Loucy (cell line): ENCODE data around the gene ALKAL2.

Experiments used
- H2AFZ ChIP-seq: fragments of 200-600 bp; sonication (generic); 2 replicates; pipeline ENCODE4 v1.6.0; 2016; ENCODE audit warnings: antibody characterized with exemption, mild to moderate bottlenecking, low read length, moderate library complexity
- H3F3A ChIP-seq: fragments of 200-600 bp; 2 replicates; pipeline ENCODE4 v1.6.0; 2016; ENCODE audit warnings: antibody characterized with exemption, low read depth, mild to moderate bottlenecking
- H3K27me3 ChIP-seq: fragments of 200-600 bp; sonication (generic); 2 replicates; pipeline ENCODE4 v1.6.1; 2014; ENCODE audit warnings: low read length, mild to moderate bottlenecking; ENCODE audit not compliant: insufficient read depth, poor library complexity, severe bottlenecking
- H3K36me3 ChIP-seq: fragments of 200-600 bp; sonication (generic); 2 replicates; pipeline ENCODE4 v1.6.1; 2016; ENCODE audit warnings: low read length; ENCODE audit not compliant: insufficient read depth
- H3K4me1 ChIP-seq: fragments of 200-600 bp; sonication (generic); 2 replicates; pipeline ENCODE4 v1.5.1; 2014; ENCODE audit warnings: low read length, mild to moderate bottlenecking; ENCODE audit not compliant: insufficient read depth, poor library complexity, severe bottlenecking
- H3K4me2 ChIP-seq: fragments of 200-600 bp; sonication (generic); 2 replicates; pipeline ENCODE4 v1.6.0; 2014; ENCODE audit warnings: antibody characterized with exemption, low read length, low read depth, mild to moderate bottlenecking; ENCODE audit not compliant: poor library complexity, severe bottlenecking
- H3K4me3 ChIP-seq: fragments of 200-600 bp; sonication (generic); 2 replicates; pipeline ENCODE4 v1.5.1; 2014; ENCODE audit warnings: low read length, mild to moderate bottlenecking, mixed read lengths; ENCODE audit not compliant: poor library complexity, severe bottlenecking
- H3K79me2 ChIP-seq: fragments of 200-600 bp; sonication (generic); 2 replicates; pipeline ENCODE4 v1.6.1; 2014; ENCODE audit warnings: low read length; ENCODE audit not compliant: insufficient read depth
- H3K9ac ChIP-seq: fragments of 200-600 bp; sonication (generic); 2 replicates; pipeline ENCODE4 v1.6.0; 2014; ENCODE audit warnings: mild to moderate bottlenecking, low read depth, low read length, moderate library complexity; ENCODE audit not compliant: poor library complexity, severe bottlenecking
- H3K9me2 ChIP-seq: fragments of 200-600 bp; sonication (generic); replicated peaks from 2 replicates; pipeline ENCODE4 v1.6.1; 2016; ENCODE audit warnings: low read depth, low read length, mixed read lengths
- H3K9me3 ChIP-seq: fragments of 200-600 bp; sonication (generic); 2 replicates; pipeline ENCODE4 v1.6.1; 2014; ENCODE audit warnings: mild to moderate bottlenecking, antibody characterized with exemption, low read length, low read depth; ENCODE audit not compliant: insufficient read depth
- H4K20me1 ChIP-seq: fragments of 200-600 bp; sonication (generic); 2 replicates; pipeline ENCODE4 v1.6.0; 2014; ENCODE audit warnings: antibody characterized with exemption, low read length, mild to moderate bottlenecking; ENCODE audit not compliant: insufficient read depth, poor library complexity, severe bottlenecking
- CTCF ChIP-seq: fragments of 200-600 bp; sonication (generic); conservative IDR thresholded peaks from 2 replicates; pipeline ENCODE4 v1.5.1; 2014; ENCODE audit warnings: mild to moderate bottlenecking, antibody characterized with exemption, low read length
- EZH2phosphoT487 ChIP-seq: fragments of 200-600 bp; IDR thresholded peaks from 2 replicates; pipeline ENCODE4 v1.6.1; 2018; ENCODE audit warnings: antibody characterized with exemption, mild to moderate bottlenecking, moderate library complexity, borderline replicate concordance

The ALKAL2 gene

GRCh38 chr2:264493-265468, 23.1 kb downstream of the ALKAL2 start, which contains the start of gene ACP1:
Gene ACP1, plus strand, starts transcription at chr2:264947. Its CDS starts 18 bp downstream, at chr2:264965.
- H3K27me3 ChIP-seq = no peaks in the 10 kb centered on the region
- TF ChIP-seq CTCF = no peak
- no peak for TF ChIP-seq EZH2phosphoT487
- H3K4me1 ChIP-seq = peaks cover 67% of the 10 kb centered on the region
- no peaks in the 10 kb centered on the region for H3F3A ChIP-seq
- peak within 1 kb of the TSS; percentile 100 for H3K4me3 ChIP-seq
- no peaks in the 10 kb centered on the region for H3K36me3 ChIP-seq
- H3K4me2 ChIP-seq = peak within 1 kb of the TSS; percentile 98
- no peaks in the 10 kb centered on the region for H3K9me2 ChIP-seq
- H3K9ac ChIP-seq = peak within 1 kb of the TSS; percentile 97
- H2AFZ ChIP-seq = peak within 1 kb of the TSS; percentile 85
- peaks cover 49% of the 10 kb centered on the region for H4K20me1 ChIP-seq
- H3K79me2 ChIP-seq = peaks cover 61% of the 10 kb centered on the region
- no peaks in the 10 kb centered on the region for H3K9me3 ChIP-seq

GRCh38 chr2:263774-264492, 24.0 kb downstream of the ALKAL2 start, which contains the start of gene SH3YL1:
Gene SH3YL1, minus strand, starts transcription at chr2:264032. Its CDS starts 48 bp downstream, at chr2:263984.
- Histone ChIP-seq H3K9me2 (no peaks in the 10 kb centered on the region), H3F3A (no peaks in the 10 kb centered on the region), H4K20me1 (peaks cover 41% of the 10 kb centered on the region), H2AFZ (peak within 1 kb of the TSS; percentile 85), H3K27me3 (no peaks in the 10 kb centered on the region), H3K9me3 (no peaks in the 10 kb centered on the region), H3K4me2 (peak within 1 kb of the TSS; percentile 98), H3K79me2 (peaks cover 52% of the 10 kb centered on the region), H3K9ac (peak within 1 kb of the TSS; percentile 97), H3K4me3 (peak within 1 kb of the TSS; percentile 100), H3K36me3 (no peaks in the 10 kb centered on the region), H3K4me1 (peaks cover 60% of the 10 kb centered on the region)
- no peak for TF ChIP-seq EZH2phosphoT487
- no peak for TF ChIP-seq CTCF

- Histone ChIP-seq H3K79me2 (peaks cover 45% of the 10 kb centered on the region), H3K9me2 (no peaks in the 10 kb centered on the region), H3K4me1 (peaks cover 57% of the 10 kb centered on the region), H3K9ac (no peak overlapping the region), H3K36me3 (no peaks in the 10 kb centered on the region), H3K27me3 (no peaks in the 10 kb centered on the region), H2AFZ (no peak overlapping the region), H4K20me1 (peaks cover 33% of the 10 kb centered on the region), H3K4me3 (peak overlapping the region; percentile 100), H3K4me2 (peak overlapping the region; percentile 67), H3F3A (no peaks in the 10 kb centered on the region), H3K9me3 (no peaks in the 10 kb centered on the region)
- no peak for TF ChIP-seq CTCF
- TF ChIP-seq EZH2phosphoT487 = no peak
These were observed 24.7 kb downstream of the ALKAL2 start for GRCh38 chr2:263022-263738.
